T follicular helper cell (primary cell): ENCODE data around the gene USP38.
"Not testable (repeated sequence)": the region's sequence is repeated elsewhere in the genome, so short reads cannot be mapped to it uniquely, and the experiment has no call there.

Experiments used
- DNase-seq: peaks from one replicate; pipeline ENCODE4 v3.0.0-alpha.2; 2020; ENCODE audit warnings: low read depth
- total RNA-seq, 2 experiments: gene quantifications; one replicate each; lab custom pipeline; 2026; lab: John Stamatoyannopoulos, UW

Gene USP38, protein sequence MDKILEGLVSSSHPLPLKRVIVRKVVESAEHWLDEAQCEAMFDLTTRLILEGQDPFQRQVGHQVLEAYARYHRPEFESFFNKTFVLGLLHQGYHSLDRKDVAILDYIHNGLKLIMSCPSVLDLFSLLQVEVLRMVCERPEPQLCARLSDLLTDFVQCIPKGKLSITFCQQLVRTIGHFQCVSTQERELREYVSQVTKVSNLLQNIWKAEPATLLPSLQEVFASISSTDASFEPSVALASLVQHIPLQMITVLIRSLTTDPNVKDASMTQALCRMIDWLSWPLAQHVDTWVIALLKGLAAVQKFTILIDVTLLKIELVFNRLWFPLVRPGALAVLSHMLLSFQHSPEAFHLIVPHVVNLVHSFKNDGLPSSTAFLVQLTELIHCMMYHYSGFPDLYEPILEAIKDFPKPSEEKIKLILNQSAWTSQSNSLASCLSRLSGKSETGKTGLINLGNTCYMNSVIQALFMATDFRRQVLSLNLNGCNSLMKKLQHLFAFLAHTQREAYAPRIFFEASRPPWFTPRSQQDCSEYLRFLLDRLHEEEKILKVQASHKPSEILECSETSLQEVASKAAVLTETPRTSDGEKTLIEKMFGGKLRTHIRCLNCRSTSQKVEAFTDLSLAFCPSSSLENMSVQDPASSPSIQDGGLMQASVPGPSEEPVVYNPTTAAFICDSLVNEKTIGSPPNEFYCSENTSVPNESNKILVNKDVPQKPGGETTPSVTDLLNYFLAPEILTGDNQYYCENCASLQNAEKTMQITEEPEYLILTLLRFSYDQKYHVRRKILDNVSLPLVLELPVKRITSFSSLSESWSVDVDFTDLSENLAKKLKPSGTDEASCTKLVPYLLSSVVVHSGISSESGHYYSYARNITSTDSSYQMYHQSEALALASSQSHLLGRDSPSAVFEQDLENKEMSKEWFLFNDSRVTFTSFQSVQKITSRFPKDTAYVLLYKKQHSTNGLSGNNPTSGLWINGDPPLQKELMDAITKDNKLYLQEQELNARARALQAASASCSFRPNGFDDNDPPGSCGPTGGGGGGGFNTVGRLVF
- total RNA-seq: 110 to 126 reads per million in 2 experiments

DNA sequence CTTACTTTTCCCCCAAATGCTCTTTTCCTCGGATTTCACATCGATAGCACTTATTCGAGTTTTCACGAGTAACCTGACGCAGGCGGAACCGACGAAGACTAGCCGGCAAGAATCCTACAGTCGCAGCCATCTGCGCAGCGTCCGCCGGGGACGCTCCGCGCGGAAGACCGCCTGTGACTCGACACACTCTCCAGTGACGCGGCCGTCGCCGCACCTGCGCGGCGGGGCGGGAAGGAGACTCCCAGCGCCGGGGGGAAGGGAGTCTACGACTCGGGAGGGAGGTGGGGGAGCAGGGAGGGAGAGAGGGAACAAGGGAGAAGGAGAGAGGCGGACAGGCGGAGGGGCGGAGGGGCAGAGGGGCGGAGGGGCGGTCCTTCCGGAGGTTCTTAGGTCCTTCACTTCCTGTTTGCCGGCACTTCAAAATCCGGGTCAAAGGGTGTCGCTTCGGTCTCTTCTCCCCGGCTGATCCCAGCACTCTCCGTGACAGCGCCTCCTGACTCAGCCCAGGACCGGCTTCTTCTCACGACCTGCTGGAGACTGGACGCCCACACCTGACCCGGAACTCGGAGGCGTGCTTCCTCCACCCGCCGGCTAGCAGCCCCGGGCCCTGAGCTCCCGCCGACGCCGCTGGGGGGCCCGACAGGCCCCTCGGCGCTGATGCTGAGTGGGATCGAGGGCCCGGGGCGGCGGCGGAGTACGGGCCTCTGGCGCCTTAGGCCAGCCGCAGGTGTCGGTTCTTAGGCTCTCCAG lies at the start of gene USP38:
Gene USP38 (plus strand): TSS at position 415 of the 750 bp plus-strand sequence. CDS start 534 bp downstream, outside the sequence.
- peak; percentile 80 for DNase-seq

DNA sequence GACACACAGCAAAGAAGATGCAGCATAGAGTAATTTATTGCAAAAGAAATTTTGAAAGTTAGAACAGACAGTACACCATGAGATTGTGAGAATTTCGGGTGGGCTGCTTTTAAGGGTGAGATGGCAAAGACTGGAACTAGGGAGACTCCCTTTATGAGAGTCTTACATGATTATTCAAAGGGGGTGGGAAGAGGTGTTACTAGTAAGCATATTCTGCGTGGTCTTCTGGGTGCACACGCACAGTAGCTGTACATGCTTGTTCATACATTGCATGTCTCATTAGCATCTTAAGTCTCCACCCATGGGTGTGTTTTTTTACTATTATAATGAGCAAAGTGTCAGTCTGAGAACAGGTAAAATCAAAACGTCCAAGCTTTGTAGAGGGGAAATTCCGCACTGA lies 49.4 kb upstream of the USP38 start:
- DNase-seq: no peak

DNA sequence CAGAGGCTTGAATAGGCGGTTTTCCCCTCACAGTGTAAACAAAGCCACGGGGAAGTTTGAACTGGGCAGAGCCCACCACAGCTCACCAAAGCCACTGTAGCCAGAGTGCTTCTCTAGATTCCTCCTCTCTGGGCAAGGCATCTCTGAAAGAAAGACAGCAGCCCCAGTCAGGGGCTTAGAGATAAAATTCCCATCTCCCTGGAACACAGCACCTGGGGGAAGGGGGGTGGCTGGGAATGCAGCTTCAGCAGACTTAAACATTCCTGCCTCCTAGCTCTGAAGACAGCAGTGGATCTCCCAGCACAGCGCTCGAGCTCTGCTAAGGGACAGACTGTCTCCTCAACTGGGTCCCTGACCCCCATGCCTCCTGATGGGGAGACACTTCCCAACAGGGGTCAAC lies 44.0 kb upstream of the USP38 start:
- DNase-seq: no peak

DNA sequence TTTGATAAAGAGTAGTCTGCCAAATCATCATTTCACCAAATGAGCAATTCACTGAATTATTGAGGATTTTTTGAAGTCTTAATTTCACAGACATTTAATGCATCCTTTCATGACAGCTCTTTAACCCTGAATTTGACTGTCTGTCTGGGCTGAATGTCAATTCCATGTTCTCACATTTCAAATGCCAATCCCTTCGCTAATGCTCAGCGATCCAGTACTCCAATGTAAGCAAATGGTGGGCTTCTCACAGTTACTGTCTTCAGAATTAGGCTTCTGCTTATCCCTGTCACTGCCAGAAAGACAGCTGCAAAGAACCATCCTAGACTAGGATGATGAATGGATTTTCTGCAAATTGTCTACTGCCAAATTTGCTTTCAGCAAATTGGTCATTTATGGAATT lies 36.2 kb upstream of the USP38 start:
- DNase-seq: no peak

DNA sequence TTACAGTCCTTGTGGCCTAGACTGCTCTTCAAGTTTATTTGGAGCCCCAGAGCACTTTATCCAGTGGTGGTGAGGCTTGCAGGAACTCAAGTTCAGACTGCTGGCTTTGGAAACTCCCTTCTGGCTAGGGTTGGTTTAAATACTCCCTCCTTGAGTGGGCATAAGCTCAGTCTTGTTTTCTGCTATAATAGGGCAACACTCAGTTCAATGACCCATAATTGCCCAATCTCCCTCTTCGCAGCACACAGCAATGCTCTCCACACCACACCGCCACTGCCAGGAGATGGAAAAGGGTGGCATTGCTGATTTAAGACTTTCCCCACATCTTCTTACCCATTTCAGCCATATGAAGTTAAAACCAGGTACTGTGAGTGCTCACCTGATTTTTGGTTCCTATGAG lies 27.9 kb upstream of the USP38 start:
- no peak for DNase-seq

DNA sequence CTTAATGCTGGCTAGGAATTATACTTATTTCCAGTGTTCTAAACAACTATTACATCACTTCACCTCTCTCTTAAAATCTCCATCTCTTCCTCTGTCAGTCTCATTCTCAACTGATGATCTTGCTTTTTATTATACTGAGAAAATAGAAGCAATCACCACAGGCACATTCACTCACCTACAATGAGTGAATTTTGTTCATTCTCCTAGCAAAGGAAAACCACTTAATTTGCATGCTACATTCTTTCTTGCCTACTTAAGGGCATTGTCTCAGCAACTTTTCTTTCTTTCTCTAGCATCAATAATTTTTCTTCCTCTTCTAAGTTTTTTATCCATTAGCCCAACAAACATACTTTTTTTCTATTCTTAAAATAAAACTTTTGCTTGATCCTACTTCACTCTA lies 21.1 kb upstream of the USP38 start:
- no peak for DNase-seq

DNA sequence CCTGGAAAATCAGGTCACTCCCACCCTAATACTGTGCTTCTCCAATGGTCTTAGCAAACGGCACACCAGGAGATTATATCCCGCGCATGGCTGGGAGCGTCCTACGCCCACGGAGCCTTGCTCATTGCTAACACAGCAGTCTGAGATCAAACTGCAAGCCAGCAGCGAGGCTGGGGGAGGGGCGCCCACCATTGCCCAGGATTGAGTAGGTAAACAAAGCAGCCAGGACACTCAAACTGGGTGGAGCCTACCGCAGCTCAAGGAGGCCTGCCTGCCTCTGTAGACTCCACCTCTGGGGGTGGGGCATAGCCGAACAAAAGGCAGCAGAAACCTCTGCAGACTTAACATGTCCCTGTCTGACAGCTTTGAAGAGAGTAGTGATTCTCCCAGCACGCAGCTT lies 18.0 kb upstream of the USP38 start:
- DNase-seq: not testable (repeated sequence)

DNA sequence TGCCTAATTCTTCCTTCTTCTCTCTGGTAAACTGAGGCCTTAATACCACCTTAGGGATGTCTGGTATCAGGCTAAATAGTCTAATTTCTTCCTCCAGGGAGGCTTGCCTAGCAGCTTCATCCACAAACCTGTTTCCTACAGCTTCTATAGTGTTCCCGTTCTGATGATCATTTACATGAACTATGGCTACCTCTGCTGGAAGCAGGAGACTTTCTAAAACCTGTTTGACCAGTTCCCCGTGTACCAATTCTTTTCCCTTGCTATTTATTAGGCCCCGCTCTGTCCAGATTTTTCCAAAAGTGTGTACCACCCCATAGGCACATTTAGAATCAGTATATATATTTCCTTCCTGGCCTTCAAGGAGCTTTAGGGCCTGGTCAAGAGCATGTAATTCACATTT lies 5.8 kb upstream of the USP38 start:
- no peak for DNase-seq

DNA sequence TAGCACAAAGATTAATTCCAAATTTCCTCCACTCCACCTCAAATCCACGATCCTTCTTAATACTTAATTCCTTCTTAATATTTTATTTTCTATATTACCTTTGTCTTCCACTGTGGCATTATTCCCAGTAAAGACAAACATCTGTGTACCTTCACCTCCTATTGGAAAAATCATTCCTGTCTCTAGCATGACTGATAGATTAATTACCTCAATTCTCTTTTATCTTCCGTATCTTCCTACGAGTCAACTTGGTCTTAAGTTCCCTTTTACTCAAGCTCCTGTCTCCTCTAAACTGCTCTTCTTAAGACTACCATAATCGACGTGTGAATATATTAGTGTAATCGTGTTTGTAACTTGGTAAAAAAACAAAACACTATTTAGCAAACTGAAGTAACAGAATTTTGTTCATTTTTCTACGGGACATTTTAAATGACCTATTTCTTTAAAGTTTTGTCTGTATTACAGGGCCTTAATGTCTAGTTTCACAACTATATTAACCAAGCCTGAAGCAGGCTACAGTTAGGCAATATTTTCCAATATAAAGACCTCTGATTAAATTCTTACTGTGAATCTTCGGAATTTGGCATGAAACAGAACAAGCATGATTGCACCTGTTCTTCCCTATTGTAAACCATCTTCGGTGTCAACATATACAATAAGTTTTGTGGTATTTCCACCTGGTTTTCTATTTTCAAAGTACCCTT lies 1.1 kb upstream of the USP38 start:
- no peak for DNase-seq

DNA sequence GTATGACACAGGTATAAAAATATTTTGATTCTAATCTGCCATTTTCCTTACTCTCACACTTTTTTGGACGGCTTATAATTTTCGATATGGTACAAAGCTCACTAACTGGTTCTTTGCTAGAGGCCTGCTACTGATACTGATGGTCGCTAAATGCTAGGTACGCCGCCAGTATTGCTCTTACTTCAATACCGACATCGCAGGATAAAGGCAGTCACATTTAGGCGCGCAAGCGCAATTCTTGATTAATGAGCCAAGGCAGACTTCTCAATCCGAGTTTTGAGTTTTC lies 557 bp upstream of the USP38 start:
- DNase-seq: no peak

DNA sequence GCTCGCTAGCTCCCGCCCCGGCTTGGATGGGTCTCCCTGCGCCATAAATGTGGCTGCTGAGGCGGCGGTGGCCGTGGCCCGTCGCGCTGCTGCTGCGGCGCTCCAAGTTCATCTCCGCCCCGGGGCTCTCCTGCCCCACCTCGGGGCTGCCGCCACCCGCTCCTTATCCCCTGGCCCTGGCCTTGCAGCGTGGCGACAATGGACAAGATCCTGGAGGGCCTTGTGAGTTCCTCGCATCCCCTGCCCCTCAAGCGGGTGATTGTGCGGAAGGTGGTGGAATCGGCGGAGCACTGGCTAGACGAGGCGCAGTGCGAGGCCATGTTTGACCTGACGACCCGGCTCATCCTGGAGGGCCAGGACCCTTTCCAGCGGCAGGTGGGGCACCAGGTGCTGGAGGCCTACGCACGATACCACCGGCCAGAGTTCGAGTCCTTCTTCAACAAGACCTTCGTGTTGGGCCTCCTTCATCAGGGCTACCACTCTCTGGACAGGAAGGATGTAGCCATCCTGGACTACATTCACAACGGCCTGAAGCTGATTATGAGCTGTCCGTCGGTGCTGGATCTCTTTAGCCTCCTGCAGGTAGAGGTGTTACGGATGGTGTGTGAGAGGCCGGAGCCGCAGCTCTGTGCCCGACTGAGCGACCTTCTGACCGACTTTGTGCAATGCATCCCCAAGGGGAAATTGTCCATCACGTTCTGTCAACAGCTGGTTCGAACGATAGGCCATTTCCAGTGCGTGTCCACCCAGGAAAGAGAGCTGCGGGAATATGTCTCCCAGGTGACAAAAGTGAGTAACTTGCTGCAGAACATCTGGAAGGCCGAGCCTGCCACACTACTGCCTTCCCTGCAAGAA lies 763 bp downstream of the USP38 start:
- DNase-seq: peak; percentile 6

DNA sequence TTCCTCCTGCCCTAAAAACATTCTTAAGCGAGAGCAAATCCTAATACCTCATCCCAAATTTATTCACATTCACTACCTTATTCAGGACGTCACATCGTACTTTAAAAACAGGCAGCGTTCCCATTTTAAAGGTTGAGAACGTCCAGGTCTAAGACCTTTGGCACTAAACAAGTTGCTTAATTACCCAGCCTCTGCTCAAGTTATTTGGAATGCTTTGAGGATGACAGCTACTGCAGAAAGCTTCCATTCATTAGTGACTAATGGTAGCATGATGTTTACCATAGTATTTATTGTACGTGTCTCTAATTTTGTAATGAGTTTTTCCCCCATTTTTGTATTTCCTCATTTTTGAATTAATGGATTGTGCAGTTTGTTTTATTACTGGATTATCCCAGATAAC lies 1.5 kb downstream of the USP38 start:
- DNase-seq: no peak

DNA sequence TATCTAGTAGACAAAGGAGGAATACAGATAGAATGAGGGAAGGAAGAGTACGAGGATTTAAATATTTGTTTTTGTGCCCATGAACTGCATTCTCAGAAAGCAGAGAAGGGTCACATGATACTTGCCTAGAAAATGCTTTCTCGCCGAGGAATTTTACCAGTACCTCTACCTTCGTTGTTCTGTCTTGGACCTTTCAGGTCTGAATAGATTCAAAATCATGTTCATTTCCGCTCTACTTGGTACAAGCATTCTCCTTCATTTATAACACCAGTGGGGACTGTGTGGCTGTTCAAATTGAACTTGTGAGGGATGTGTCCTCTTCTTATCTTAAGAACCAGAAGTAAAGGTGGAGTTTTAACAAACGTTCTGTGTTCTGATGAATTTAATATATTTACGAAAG lies 1.9 kb downstream of the USP38 start:
- no peak for DNase-seq

DNA sequence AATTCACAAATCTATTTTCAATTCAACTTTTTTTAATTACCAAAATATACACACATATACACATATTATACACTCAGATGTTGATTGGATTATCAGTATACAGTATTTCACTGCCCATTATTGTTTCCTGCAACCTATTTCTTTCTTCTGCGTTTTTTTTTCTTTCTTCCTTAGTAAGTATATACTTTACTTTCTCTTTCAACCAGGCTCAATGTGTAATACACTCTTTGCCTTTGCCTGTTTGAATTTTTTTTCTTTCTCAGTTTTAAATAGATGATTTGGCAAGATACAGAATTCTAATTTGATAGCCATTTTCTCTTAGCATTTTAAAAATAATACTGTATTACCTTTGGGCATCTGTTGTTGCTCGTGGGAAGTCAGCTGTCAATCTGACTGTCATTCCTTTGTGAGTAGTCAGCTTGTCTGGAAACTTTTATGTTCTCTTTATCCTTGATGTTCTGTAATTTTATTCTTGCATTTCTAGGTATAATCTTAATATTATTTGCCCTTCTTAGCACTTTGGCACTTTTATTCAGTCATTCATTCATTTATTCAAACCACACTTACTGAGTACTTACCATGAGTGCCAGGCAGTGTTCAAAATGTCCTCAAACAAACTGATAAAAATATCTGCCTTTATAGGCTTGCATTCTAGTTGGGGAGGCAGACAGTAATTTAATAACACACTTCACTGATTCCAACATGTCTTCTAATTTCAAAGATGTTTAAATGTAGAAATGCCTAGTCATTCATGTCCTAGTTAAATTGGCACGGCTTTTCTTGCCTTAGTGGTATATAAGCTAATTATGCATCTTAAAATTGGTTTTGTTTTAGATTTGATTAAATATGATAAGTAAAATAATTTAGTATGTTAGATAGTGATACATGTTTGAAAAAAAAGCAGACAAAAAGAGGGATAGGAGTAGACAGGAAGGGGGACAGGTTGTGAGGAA lies 3.7 kb downstream of the USP38 start:
- DNase-seq: no peak

DNA sequence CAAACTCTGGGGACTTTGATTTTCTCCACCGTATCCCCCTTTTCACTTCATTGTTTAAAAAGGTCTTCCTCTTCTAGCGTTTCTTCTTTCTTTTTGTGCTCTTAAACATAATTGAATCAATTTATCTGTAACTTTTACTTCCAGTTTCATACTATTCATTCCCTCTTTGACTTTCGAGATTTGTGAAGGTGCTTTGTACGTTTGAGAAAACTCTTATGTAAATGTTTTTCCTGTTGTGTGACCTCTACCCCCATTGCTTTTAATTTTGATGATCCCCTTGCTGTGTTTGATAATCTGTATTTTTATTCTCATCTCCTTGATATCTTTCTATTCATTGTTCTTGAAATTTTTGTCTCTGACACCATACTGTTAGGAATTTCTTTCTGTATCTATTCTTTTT lies 4.8 kb downstream of the USP38 start:
- no peak for DNase-seq

DNA sequence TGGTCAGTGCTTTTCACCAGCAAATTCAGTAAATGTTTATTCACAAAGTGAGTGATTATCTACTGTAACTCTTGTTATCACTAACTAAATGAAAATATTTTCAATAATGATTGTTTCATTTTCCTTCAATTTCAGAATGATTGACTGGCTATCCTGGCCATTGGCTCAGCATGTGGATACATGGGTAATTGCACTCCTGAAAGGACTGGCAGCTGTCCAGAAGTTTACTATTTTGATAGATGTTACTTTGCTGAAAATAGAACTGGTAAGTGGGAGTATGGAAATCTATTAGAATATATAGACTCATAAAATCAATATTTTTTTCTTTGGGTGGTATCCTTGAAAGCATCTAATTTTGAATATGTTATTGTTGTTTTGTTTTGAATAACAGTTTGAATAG lies 10.9 kb downstream of the USP38 start:
- no peak for DNase-seq

DNA sequence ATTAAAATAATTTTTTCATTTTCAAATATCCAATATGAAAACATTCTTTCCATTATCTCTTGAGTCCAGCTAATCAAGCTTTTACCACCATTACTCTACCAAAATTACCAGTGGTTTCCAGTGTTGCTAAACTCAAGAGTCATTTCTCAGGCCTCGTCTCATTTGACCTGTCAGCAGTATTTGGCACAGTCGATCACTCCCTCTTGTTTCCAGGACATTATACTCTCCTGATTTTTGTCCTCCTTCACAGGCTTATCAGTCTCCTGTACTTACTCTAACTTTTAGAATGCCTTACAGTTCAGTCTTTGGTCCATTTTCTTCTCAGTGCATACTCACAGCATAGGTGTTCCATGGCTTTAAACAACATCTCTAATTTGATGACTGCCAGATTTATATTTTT lies 11.6 kb downstream of the USP38 start:
- DNase-seq: no peak

DNA sequence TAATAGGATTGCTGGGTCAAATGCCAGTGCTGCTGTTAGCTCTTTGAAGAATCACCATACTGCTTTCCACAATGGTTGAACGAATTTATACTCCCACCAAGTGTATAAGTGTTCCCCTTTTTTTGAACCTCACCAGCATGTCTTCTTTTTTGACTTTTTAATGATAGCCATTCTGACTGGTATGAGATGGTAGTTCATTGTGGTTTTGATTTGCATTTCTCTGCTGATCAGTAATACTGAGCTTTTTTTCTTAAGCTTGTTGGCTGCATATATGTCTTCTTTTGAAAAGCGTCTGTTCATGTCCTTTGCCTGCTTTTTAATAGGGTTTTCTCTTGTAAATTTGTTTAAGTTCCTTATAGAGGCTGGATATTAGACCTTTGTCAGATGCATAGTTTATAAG lies 14.8 kb downstream of the USP38 start:
- no peak for DNase-seq

DNA sequence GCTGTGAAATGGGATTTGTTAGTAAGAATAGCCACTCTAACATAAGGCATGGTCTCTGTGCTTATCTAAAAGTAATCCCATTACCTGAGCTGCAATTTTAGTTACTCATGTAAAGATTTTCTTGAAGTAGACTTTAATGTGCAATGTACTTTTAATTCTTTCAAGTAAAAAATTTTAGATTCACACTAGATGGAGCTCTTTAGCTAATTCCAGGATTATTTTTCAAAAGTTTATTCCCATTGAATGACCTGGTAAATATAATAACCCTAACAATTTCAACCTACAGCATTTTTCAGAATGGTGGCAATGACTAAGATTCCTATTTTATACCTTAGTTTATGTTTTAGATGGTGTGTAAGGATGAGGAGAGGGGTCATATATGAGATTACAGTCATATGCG lies 18.1 kb downstream of the USP38 start:
- DNase-seq: no peak

DNA sequence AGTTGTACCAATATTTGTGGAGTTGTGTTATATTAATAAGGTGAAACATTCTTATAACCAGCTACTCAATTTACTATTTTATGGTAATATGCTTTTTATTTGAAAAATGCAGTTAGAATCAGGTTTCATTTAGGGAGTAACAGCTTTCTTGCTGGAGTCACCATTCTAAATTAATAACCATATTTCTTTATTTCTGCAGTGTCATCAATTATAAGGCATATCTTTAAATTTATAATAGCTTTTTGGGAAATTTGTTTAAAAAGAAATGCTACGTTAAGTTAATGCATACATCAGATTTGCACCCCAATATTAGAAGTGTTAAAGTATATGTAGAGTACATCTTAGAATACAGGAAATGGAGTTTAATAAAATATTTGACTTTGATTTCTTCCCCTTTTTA lies 18.9 kb downstream of the USP38 start:
- no peak for DNase-seq
